H1 (cell line): ENCODE results near the gene AGPAT2. TPM values are rescaled to one million over a fixed set of nuclear protein-coding genes. Genes with fewer than 3 reads are reported as not detected.

Experiments
- CTCF ChIA-PET: fragments of 300-600 bp; sonication (Branson Sonifier 250); formaldehyde crosslinking; loops from one replicate; lab custom pipeline; 2021; ENCODE audit not compliant: partially characterized antibody; lab: Charles Lee
- POLR2A ChIA-PET: fragments of 300-600 bp; sonication (Branson Sonifier 250); formaldehyde crosslinking; loops from one replicate; lab custom pipeline; 2021; ENCODE audit warnings: inconsistent platforms; ENCODE audit not compliant: partially characterized antibody; lab: Charles Lee
- DNase-seq, 2 experiments: peaks; one replicate each; pipeline versions ENCODE4 v3.0.0 to v3.0.0-alpha.2; 2010 to 2022; ENCODE audit warnings: low spot score in 2 of 2, low read depth in 1 of 2, mixed read lengths in 1 of 2
- FAIRE-seq: peaks from 2 replicates; lab custom pipeline; 2011; peaks lifted over from hg19 to GRCh38; lab: Jason Lieb, UNC
- H2AFZ ChIP-seq: 2 replicates; pipeline ENCODE4 v1.8.1; 2012; ENCODE audit warnings: low read length, inconsistent platforms
- H2AK5ac ChIP-seq: 2 replicates; pipeline ENCODE4 v1.6.1; 2013; ENCODE audit warnings: low read depth, low read length
- H2BK120ac ChIP-seq: replicated peaks from 2 replicates; pipeline ENCODE3; 2013; ENCODE audit warnings: low read depth, low read length, inconsistent platforms
- H2BK12ac ChIP-seq: 2 replicates; pipeline ENCODE4 v1.6.1; 2013; ENCODE audit warnings: low read depth, low read length
- H2BK15ac ChIP-seq: 2 replicates; pipeline ENCODE4 v1.6.1; 2013; ENCODE audit warnings: low read length
- H2BK20ac ChIP-seq: 2 replicates; pipeline ENCODE4 v1.6.1; 2013; ENCODE audit warnings: low read length
- H2BK5ac ChIP-seq: 2 replicates; pipeline ENCODE4 v1.6.1; 2013; ENCODE audit warnings: low read depth, low read length
- H3K14ac ChIP-seq: 2 replicates; pipeline ENCODE4 v1.6.1; 2013; ENCODE audit warnings: inconsistent platforms; ENCODE audit not compliant: insufficient read length
- H3K18ac ChIP-seq: 2 replicates; pipeline ENCODE4 v1.6.1; 2013; ENCODE audit warnings: low read length; ENCODE audit errors: extremely low read depth
- H3K23ac ChIP-seq: 2 replicates; pipeline ENCODE4 v1.6.1; 2013; ENCODE audit warnings: inconsistent platforms; ENCODE audit not compliant: insufficient read length
- H3K23me2 ChIP-seq: 2 replicates; pipeline ENCODE4 v1.6.1; 2013; ENCODE audit warnings: low read depth, low read length
- H3K27ac ChIP-seq: 2 replicates; pipeline ENCODE4 v1.6.1; 2011; ENCODE audit warnings: low read depth, low read length, inconsistent platforms
- H3K27me3 ChIP-seq, 4 experiments: replicated peaks in 1 of 4; 1 replicate in 1 of 4; 2 replicates in 3 of 4; pipeline versions ENCODE4 v1.6.1 to v1.8.1; 2011 to 2013; ENCODE audit warnings: low read length in 3 of 4, mild to moderate bottlenecking in 3 of 4, inconsistent platforms in 2 of 4, mixed read lengths in 2 of 4, moderate library complexity in 1 of 4; ENCODE audit not compliant: control insufficient read depth in 3 of 4, insufficient read depth in 3 of 4; ENCODE audit errors: extremely low read depth in 1 of 4
- H3K36me3 ChIP-seq, 4 experiments: 2 replicates each; pipeline versions ENCODE4 v1.6.1 to v1.8.1; 2011 to 2013; ENCODE audit warnings: mild to moderate bottlenecking in 4 of 4, low read length in 3 of 4, moderate library complexity in 2 of 4, control low read depth in 1 of 4, inconsistent platforms in 1 of 4; ENCODE audit not compliant: insufficient read depth in 4 of 4, control insufficient read depth in 2 of 4
- H3K4ac ChIP-seq: replicated peaks from 2 replicates; pipeline ENCODE3; 2013; ENCODE audit warnings: low read length, low read depth, mixed read lengths, inconsistent platforms; ENCODE audit not compliant: insufficient read length
- H3K4me1 ChIP-seq, 4 experiments: replicated peaks in 1 of 4; 1 replicate in 1 of 4; 2 replicates in 3 of 4; pipeline versions ENCODE4 v1.6.1 to v1.8.1; 2011 to 2013; ENCODE audit warnings: low read length in 3 of 4, inconsistent platforms in 2 of 4, mixed read lengths in 1 of 4; ENCODE audit not compliant: insufficient read depth in 4 of 4, control insufficient read depth in 3 of 4
- H3K4me2 ChIP-seq, 2 experiments: 2 replicates each; pipeline versions ENCODE4 v1.6.1 to v1.8.1; 2011 to 2013; ENCODE audit warnings: low read depth in 2 of 2, low read length in 2 of 2, control low read depth in 1 of 2, inconsistent platforms in 1 of 2, mild to moderate bottlenecking in 1 of 2; ENCODE audit not compliant: insufficient read depth in 1 of 2
- H3K4me3 ChIP-seq, 4 experiments: fragments of 200-600, 300-600 bp in 1 of 4; sonication (generic), shearing (Covaris generic), sonication (Bioruptor Twin) in 1 of 4; 2 replicates each; pipeline versions ENCODE4 v1.5.1 to v1.8.1; 2011 to 2016; ENCODE audit warnings: low read length in 4 of 4, low read depth in 3 of 4, control low read depth in 2 of 4, inconsistent platforms in 2 of 4, mild to moderate bottlenecking in 2 of 4, mixed read lengths in 1 of 4, moderate library complexity in 1 of 4; ENCODE audit not compliant: insufficient read depth in 2 of 4; ENCODE audit errors: extremely low read depth in 1 of 4
- H3K56ac ChIP-seq: replicated peaks from 2 replicates; pipeline ENCODE3; 2013; ENCODE audit warnings: low read depth, mild to moderate bottlenecking, mixed read lengths, low read length, inconsistent platforms; ENCODE audit not compliant: insufficient read length
- H3K79me1 ChIP-seq: 2 replicates; pipeline ENCODE4 v1.6.1; 2013; ENCODE audit warnings: low read depth, low read length, control low read depth
- H3K79me2 ChIP-seq, 2 experiments: 2 replicates each; pipeline versions ENCODE4 v1.6.1 to v1.8.1; 2012 to 2013; ENCODE audit warnings: low read length in 2 of 2, mild to moderate bottlenecking in 2 of 2, inconsistent platforms in 1 of 2; ENCODE audit not compliant: insufficient read depth in 2 of 2, control insufficient read depth in 1 of 2
- H3K9ac ChIP-seq, 4 experiments: replicated peaks in 1 of 4; 1 replicate in 1 of 4; 2 replicates in 3 of 4; pipeline versions ENCODE4 v1.6.1 to v1.8.1; 2011 to 2013; ENCODE audit warnings: low read depth in 3 of 4, low read length in 3 of 4, control low read depth in 2 of 4, mild to moderate bottlenecking in 2 of 4, moderate library complexity in 2 of 4, inconsistent platforms in 1 of 4; ENCODE audit errors: extremely low read depth in 1 of 4
- H3K9me3 ChIP-seq, 2 experiments: 2 replicates each; pipeline versions ENCODE4 v1.6.1 to v1.8.1; 2012 to 2013; ENCODE audit warnings: mild to moderate bottlenecking in 2 of 2, moderate library complexity in 2 of 2, control low read depth in 1 of 2, inconsistent platforms in 1 of 2, low read depth in 1 of 2, low read length in 1 of 2, mixed read lengths in 1 of 2; ENCODE audit not compliant: insufficient read depth in 2 of 2
- H4K20me1 ChIP-seq, 2 experiments: replicated peaks in 1 of 2; 2 replicates each; pipeline versions ENCODE3 to v1.8.1; 2011 to 2013; ENCODE audit warnings: inconsistent platforms in 2 of 2, low read length in 2 of 2, mild to moderate bottlenecking in 1 of 2; ENCODE audit not compliant: insufficient read depth in 2 of 2, control insufficient read depth in 1 of 2
- H4K5ac ChIP-seq: 2 replicates; pipeline ENCODE4 v1.6.1; 2013; ENCODE audit warnings: low read length, low read depth, mixed read lengths, inconsistent platforms; ENCODE audit not compliant: insufficient read length
- H4K8ac ChIP-seq: 2 replicates; pipeline ENCODE4 v1.8.0; 2013; ENCODE audit warnings: mild to moderate bottlenecking, moderate library complexity, low read length, inconsistent platforms; ENCODE audit not compliant: insufficient read depth; ENCODE audit errors: extremely low read depth
- H4K91ac ChIP-seq: replicated peaks from 2 replicates; pipeline ENCODE3; 2013; ENCODE audit warnings: low read length, mixed read lengths, inconsistent platforms; ENCODE audit not compliant: insufficient read length
- ATF2 ChIP-seq: IDR thresholded peaks from 2 replicates; pipeline ENCODE4 v1.6.1; 2012; ENCODE audit warnings: low read length, inconsistent platforms
- BACH1 ChIP-seq: IDR thresholded peaks from 2 replicates; pipeline ENCODE4 v1.6.1; 2012; ENCODE audit warnings: low read length, improper control_type of control experiment
- CEBPB ChIP-seq: IDR thresholded peaks from 2 replicates; pipeline ENCODE4 v1.6.1; 2012; ENCODE audit warnings: low read depth, low read length
- CHD1 ChIP-seq: IDR thresholded peaks from 2 replicates; pipeline ENCODE4 v1.6.1; 2012; ENCODE audit warnings: low read depth, low read length, improper control_type of control experiment
- CREB1 ChIP-seq: IDR thresholded peaks from 2 replicates; pipeline ENCODE4 v1.6.1; 2012; ENCODE audit warnings: inconsistent platforms
- FOSL1 ChIP-seq: IDR thresholded peaks from 2 replicates; pipeline ENCODE4 v1.6.1; 2011; ENCODE audit warnings: mild to moderate bottlenecking, low read depth, low read length, moderate library complexity; ENCODE audit not compliant: insufficient read depth
- JUN ChIP-seq: IDR thresholded peaks from 2 replicates; pipeline ENCODE4 v1.6.1; 2011; ENCODE audit warnings: low read depth, mild to moderate bottlenecking, improper control_type of control experiment, low read length
- KDM5A ChIP-seq: fragments of 200-600 bp; IDR thresholded peaks from 2 replicates; pipeline ENCODE4 v1.7.1; 2012; ENCODE audit warnings: mild to moderate bottlenecking, low read length, inconsistent platforms, mixed read lengths
- SAP30 ChIP-seq: fragments of 300-600 bp; sonication (generic); IDR thresholded peaks from 2 replicates; pipeline ENCODE4 v1.7.1; 2012; ENCODE audit warnings: low read length, moderate library complexity, mild to moderate bottlenecking, inconsistent platforms; ENCODE audit not compliant: insufficient read depth, insufficient replicate concordance
- SIRT6 ChIP-seq: IDR thresholded peaks from one replicate; pipeline ENCODE4 v1.7.1; 2012; ENCODE audit warnings: low read length, inconsistent platforms
- SP1 ChIP-seq: IDR thresholded peaks from 2 replicates; pipeline ENCODE4 v1.6.1; 2011; ENCODE audit warnings: low read depth, low read length
- SP2 ChIP-seq: IDR thresholded peaks from 2 replicates; pipeline ENCODE4 v1.6.1; 2012; ENCODE audit warnings: mild to moderate bottlenecking, low read length, inconsistent platforms
- WGBS, 2 experiments: shearing (Covaris generic) in 1 of 2; methylation state at CpG; one replicate each; pipeline versions ENCODE4 v1.1.6 to v1.1.7; 2013 to 2015; ENCODE audit warnings: low lambda C conversion rate in 2 of 2, mixed read lengths in 2 of 2, inconsistent platforms in 1 of 2, low coverage in 1 of 2, missing lambda C conversion rate in 1 of 2; ENCODE audit not compliant: insufficient replicate concordance in 2 of 2, insufficient coverage in 1 of 2, insufficient read length in 1 of 2; ENCODE audit errors: extremely low coverage in 1 of 2, missing lambda C conversion rate in 1 of 2; 5-methylcytosine and 5-hydroxymethylcytosine counted together
- polyA plus RNA-seq, 7 experiments: library from polyadenylated mRNA; depleted of rRNA in 3 of 7; stranded (reverse) in 5 of 7; unstranded in 2 of 7; fragments of >200 nt in 5 of 7; fragments of 200-250 nt in 2 of 7; gene quantifications; 1 replicate in 5 of 7; 2 replicates in 1 of 7; 4 replicates in 1 of 7; pipeline versions ENCODE4 v1.2.1 to v1.2.3, GENCODE V29; 2011 to 2013; ENCODE audit warnings: missing spikeins in 2 of 7, mixed read lengths in 2 of 7
- total RNA-seq: library from RNA; stranded (reverse); fragmentation: NEBNext Ultra II Directional; extraction: Animal tissue kit (Norgen Biotek cat#: 25700); gene quantifications from 2 replicates; pipeline ENCODE4 v1.2.1, GENCODE V29; 2021

Gene AGPAT2
- total and polyA plus RNA-seq, 2 of the 8 experiments (the other 6 are each of a cell fraction or from before 2014, with no cell fraction given), result 31.6 to 37.6 TPM

- Histone ChIP-seq H3K79me1 (peaks cover 5% of the 10 kb centered on the region; the same call in 1 of the 2 replicates), H3K36me3 (no peaks in the 10 kb centered on the region), H3K27me3 (peaks cover 0 to 9% (median 5%) of the 10 kb centered on the region in 4 experiments; a peak in 5 of 7 replicates), H2BK20ac (no peak overlapping the region), H4K20me1 (peaks cover 0 to 3% of the 10 kb centered on the region in 2 experiments), H3K18ac (no peak overlapping the region), H3K23me2 (peaks cover 6% of the 10 kb centered on the region; the same call in 1 of the 2 replicates), H2BK12ac (no peak overlapping the region), H4K91ac (no peak overlapping the region), H3K4ac (no peak overlapping the region), H4K5ac (no peak overlapping the region), H3K79me2 (peaks cover 3 to 13% of the 10 kb centered on the region in 2 experiments), H3K4me3 (no peak overlapping the region), H3K14ac (no peak overlapping the region), H3K9ac (no peak overlapping the region), H3K4me2 (no peak overlapping the region), H4K8ac (no peak overlapping the region), H3K23ac (no peak overlapping the region), H2BK15ac (no peak overlapping the region), H2AK5ac (no peak overlapping the region), H3K4me1 (peaks cover 0 to 3% (median 0%) of the 10 kb centered on the region in 4 experiments; a peak in 5 of 7 replicates), H2BK120ac (no peak overlapping the region), H2BK5ac (no peak overlapping the region), H3K9me3 (no peaks in the 10 kb centered on the region), H3K56ac (no peak overlapping the region), H2AFZ (no peak overlapping the region), H3K27ac (no peak overlapping the region)
- 71% methylated on average over 13 of the region's 16 CpGs; no CpG with 5 or more reads in 1 of the 2 experiments for WGBS, 2 experiments
- DNase-seq, result no peak
- CTCF ChIA-PET, result interaction anchor here (1.0 kb wide), 1 partner anchor 25 kb away, joined by 6 read pairs; the partner anchor contains the start of gene LCN8
- POLR2A ChIA-PET, result interaction anchor here (1.2 to 14.1 kb wide), 4 partner anchors 9 to 25 kb away, joined by 4 to 223 read pairs (median 72); partner anchors contain the start of genes DIPK1B, LCN10, LCN6 and LCN8
- no peak for FAIRE-seq
- no peak for TF ChIP-seq JUN
- TF ChIP-seq CHD1, result no peak
- TF ChIP-seq SIRT6, result no peak
- no peak for TF ChIP-seq ATF2
- no peak for TF ChIP-seq SP2
- TF ChIP-seq SAP30, result no peak
- TF ChIP-seq CREB1, result no peak
- TF ChIP-seq CEBPB, result no peak
- no peak for TF ChIP-seq KDM5A
- TF ChIP-seq SP1, result no peak
- TF ChIP-seq BACH1, result no peak
- no peak for TF ChIP-seq FOSL1
Observed at GRCh38 chr9:136732444-136733178, 45.4 kb upstream of the AGPAT2 start.
